Mammary epithelial cell (primary cell): Measurements from ENCODE around the gene FAHD1.

ENCODE experiments used
- EZH2 ChIP-seq: IDR thresholded peaks from 2 replicates; pipeline ENCODE4 v1.6.1; 2012; ENCODE audit warnings: low read length, inconsistent platforms, borderline replicate concordance
- TF ChIP-seq, protein P1 (sequence below), 2 donors: IDR thresholded peaks in 1 of 2; conservative IDR thresholded peaks in 1 of 2; 2 replicates each; pipeline ENCODE4 v1.5.1; 2011 to 2012; ENCODE audit warnings: inconsistent platforms in 2 of 2, low read length in 2 of 2, mild to moderate bottlenecking in 2 of 2, control low read depth in 1 of 2, low read depth in 1 of 2; ENCODE audit not compliant: insufficient read depth in 1 of 2; ENCODE audit errors: extremely low read depth in 1 of 2

DNA sequence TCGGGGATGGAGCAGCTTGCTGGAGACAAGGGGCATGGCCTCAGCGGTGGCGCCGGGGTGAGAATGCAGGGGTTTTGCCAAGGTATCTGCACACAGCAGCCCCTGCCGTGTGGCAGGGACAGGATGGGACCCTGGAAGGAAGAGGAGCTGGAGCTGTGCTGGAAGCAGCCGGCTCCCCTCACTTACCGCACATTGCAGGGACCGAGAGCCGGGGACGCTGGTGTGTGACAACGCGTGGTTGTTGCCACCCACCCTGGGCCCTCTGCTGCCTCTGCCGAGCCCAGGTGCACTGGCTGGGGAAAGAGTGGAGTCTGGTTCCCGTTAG lies 41.2 kb upstream of the FAHD1 start:
- TF ChIP-seq EZH2: no peak
- TF ChIP-seq, protein P1, sequence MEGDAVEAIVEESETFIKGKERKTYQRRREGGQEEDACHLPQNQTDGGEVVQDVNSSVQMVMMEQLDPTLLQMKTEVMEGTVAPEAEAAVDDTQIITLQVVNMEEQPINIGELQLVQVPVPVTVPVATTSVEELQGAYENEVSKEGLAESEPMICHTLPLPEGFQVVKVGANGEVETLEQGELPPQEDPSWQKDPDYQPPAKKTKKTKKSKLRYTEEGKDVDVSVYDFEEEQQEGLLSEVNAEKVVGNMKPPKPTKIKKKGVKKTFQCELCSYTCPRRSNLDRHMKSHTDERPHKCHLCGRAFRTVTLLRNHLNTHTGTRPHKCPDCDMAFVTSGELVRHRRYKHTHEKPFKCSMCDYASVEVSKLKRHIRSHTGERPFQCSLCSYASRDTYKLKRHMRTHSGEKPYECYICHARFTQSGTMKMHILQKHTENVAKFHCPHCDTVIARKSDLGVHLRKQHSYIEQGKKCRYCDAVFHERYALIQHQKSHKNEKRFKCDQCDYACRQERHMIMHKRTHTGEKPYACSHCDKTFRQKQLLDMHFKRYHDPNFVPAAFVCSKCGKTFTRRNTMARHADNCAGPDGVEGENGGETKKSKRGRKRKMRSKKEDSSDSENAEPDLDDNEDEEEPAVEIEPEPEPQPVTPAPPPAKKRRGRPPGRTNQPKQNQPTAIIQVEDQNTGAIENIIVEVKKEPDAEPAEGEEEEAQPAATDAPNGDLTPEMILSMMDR (conservative IDR thresholded peaks at IDR 0.05 in 1 of 2, IDR thresholded peaks at IDR 0.05 in 1 of 2; ENCODE audit: extremely low read depth in 1 of 2, insufficient read depth in 1 of 2, low read depth in 1 of 2, low read length in 2 of 2): no peak
